ENCODE results near the gene ZNF587B. TPM values are rescaled to one million over a fixed set of nuclear protein-coding genes. Genes with fewer than 3 reads are reported as not detected.
"Not testable (repeated sequence)": the region's sequence is repeated elsewhere in the genome, so short reads cannot be mapped to it uniquely, and the experiment has no call there.

The ZNF587B gene
- total RNA-seq, 2 donors from 2014 or later, result 9.2 to 20.9 TPM

GRCh38 chr19:57888107-57888559 lies 58.0 kb downstream of the ZNF587B start:
- no peak for DNase-seq (ENCODE audit: low spot score in 2 of 2)
- Mint-ChIP-seq H3K27ac (peak overlapping the region; percentile 97 to 99), H3K9me3 (peaks cover 21 to 35% of the 10 kb centered on the region in 2 donors), H3K36me3 (peaks cover 51 to 83% of the 10 kb centered on the region in 2 donors)
- no peak for ATAC-seq

GRCh38 chr19:57888560-57889231 lies 58.6 kb downstream of the ZNF587B start, which contains the start of gene ZNF814:
Gene ZNF814 (minus strand): TSS chr19:57889037. CDS start chr19:57888802, 235 bp downstream.
- Mint-ChIP-seq H3K27ac (peak within 1 kb of the TSS; percentile 97 to 99), H3K9me3 (peaks cover 21 to 35% of the 10 kb centered on the region in 2 donors), H3K36me3 (peaks cover 46 to 78% of the 10 kb centered on the region in 2 donors)
- ATAC-seq (peak; percentile 94 to 97), DNase-seq (ENCODE audit: low spot score in 2 of 2) (peak; percentile 78)

- not testable (repeated sequence) for DNase-seq (ENCODE audit: low spot score in 2 of 2); ATAC-seq; H3K27ac Mint-ChIP-seq
- Mint-ChIP-seq H3K9me3 (peaks cover 21 to 38% of the 10 kb centered on the region in 2 donors), H3K36me3 (peaks cover 36 to 61% of the 10 kb centered on the region in 2 donors)
Measured at GRCh38 chr19:57890706-57891105, 60.6 kb downstream of the ZNF587B start.

Other genes with a start within 250 kb of the ZNF587B start
- gene ZIK1, start 246.2 kb upstream of the ZNF587B start, total RNA-seq, result 1 to 10 TPM; 2.4 to 5.6 TPM
- 1 to 10 TPM; 3.9 to 5.4 TPM for gene ZNF530, start 230.4 kb upstream of the ZNF587B start, total RNA-seq
- gene ZNF134, start 216.1 kb upstream of the ZNF587B start, total RNA-seq, result 1 to 10 TPM; 4.2 to 6.7 TPM
- gene ZNF211, start 197.1 kb upstream of the ZNF587B start, total RNA-seq, result 10 to 100 TPM in 1 of 2 donors, 1 to 10 TPM in 1; 9.8 to 12.0 TPM
- gene ZSCAN4, start 161.4 kb upstream of the ZNF587B start, total RNA-seq, result under 1 TPM in 1 of 2 donors, not detected in 1; 0.18 TPM
- gene ZNF551, start 148.3 kb upstream of the ZNF587B start, total RNA-seq, result 1 to 10 TPM; 4.8 to 9.6 TPM
- gene ZNF154, start 121.1 kb upstream of the ZNF587B start, total RNA-seq, result 1 to 10 TPM in 1 of 2 donors, under 1 TPM in 1; 0.62 to 2.1 TPM
- 1 to 10 TPM; 7.1 to 7.5 TPM for gene ZNF671, start 102.7 kb upstream of the ZNF587B start, total RNA-seq
- gene ZNF776, start 83.5 kb upstream of the ZNF587B start, total RNA-seq, result 1 to 10 TPM; 7.3 to 9.6 TPM
- 10 to 100 TPM; 16.1 to 21.3 TPM for gene ZNF586, start 60.6 kb upstream of the ZNF587B start, total RNA-seq
- 1 to 10 TPM; 6.2 to 7.1 TPM for gene ZNF552, start 15.4 kb upstream of the ZNF587B start, total RNA-seq
- 10 to 100 TPM; 28.7 to 36.6 TPM for gene ZNF587, start 19.6 kb downstream of the ZNF587B start, total RNA-seq
- 10 to 100 TPM; 12.1 to 18.1 TPM for gene ZNF814, start 58.7 kb downstream of the ZNF587B start, total RNA-seq
- 10 to 100 TPM; 13.7 to 16.8 TPM for gene ZNF417, start 86.3 kb downstream of the ZNF587B start, total RNA-seq
- gene ZNF418, start 105.1 kb downstream of the ZNF587B start, total RNA-seq, result 1 to 10 TPM; 2.4 to 3.1 TPM
- 1 to 10 TPM; 5.0 to 6.0 TPM for gene ZNF256, start 117.4 kb downstream of the ZNF587B start, total RNA-seq
- under 1 TPM in 1 of 2 donors, not detected in 1; 0.56 TPM for gene C19orf18, start 144.2 kb downstream of the ZNF587B start, total RNA-seq
- gene ZNF606, start 172.5 kb downstream of the ZNF587B start, total RNA-seq, result 1 to 10 TPM; 3.2 to 9.1 TPM
- not detected for gene ZSCAN1, start 203.7 kb downstream of the ZNF587B start, total RNA-seq
- under 1 TPM; 0.58 to 0.82 TPM for gene ZNF135, start 229.0 kb downstream of the ZNF587B start, total RNA-seq